Lower leg skin (tissue), 4 donors: Measurements from ENCODE around the gene LCA5L. TPM values are rescaled to one million over a fixed set of nuclear protein-coding genes. Genes with fewer than 3 reads are reported as not detected.

ENCODE experiments used
- DNase-seq, 2 donors: peaks; one replicate each; pipeline ENCODE4 v3.0.0-alpha.2; 2019; ENCODE audit warnings: low spot score in 2 of 2
- H3K4me3 ChIP-seq: fragments of 200-600 bp; sonication (generic); 2 replicates; pipeline ENCODE4 v1.5.1; 2017; ENCODE audit warnings: mild to moderate bottlenecking, low read depth; ENCODE audit not compliant: poor library complexity, severe bottlenecking
- CTCF ChIP-seq, 3 donors: fragments of 450-650 bp; IDR thresholded peaks; one replicate each; pipeline ENCODE4 v1.5.1; 2016; ENCODE audit warnings: antibody characterized with exemption in 3 of 3, mild to moderate bottlenecking in 3 of 3, moderate library complexity in 2 of 3
- POLR2A ChIP-seq, 2 donors: fragments of 450-650 bp; IDR thresholded peaks; one replicate each; pipeline ENCODE4 v1.6.1; 2016 to 2017; ENCODE audit warnings: antibody characterized with exemption in 2 of 2, mild to moderate bottlenecking in 1 of 2, moderate library complexity in 1 of 2
- WGBS, 2 donors: methylation state at CpG; one replicate each; pipeline ENCODE4 v1.1.5; 2018; 5-methylcytosine and 5-hydroxymethylcytosine counted together
- intact Hi-C: fragments of 100-400 bp; cut with DNase I; formaldehyde crosslinking; loops from one replicate; pipeline ENCODE4 v1.15.0; 2023; ENCODE audit warnings: low total_unique reads
- total RNA-seq, 4 donors: library from RNA; depleted of rRNA; stranded (reverse); fragments of >200 nt; gene quantifications; one replicate each; pipeline ENCODE4 v1.1.0, GENCODE V29; 2016

The LCA5L gene
- total RNA-seq, 4 donors from 2014 or later, result 0.30 to 0.81 (median 0.79) TPM; not detected in 1

DNA sequence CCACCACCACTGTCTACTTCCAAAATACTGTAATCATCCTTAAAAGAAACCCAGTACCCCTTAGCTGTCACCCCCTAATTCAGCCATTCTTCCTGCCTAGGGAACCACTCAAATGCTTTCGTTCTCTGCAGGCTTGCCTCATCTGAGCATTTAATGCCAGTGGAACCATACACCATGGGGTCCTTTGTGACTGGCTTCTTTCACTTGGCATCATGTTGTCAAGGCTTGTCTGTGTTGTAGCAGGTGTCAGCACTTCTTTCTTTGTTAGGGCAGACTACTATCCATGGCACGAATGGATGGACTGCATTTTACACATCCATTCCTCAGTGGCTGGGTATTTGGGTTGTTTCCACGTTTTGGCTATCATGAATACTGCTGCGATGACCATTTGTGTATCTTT is 34.7 kb upstream of the LCA5L start:
- TF ChIP-seq CTCF (IDR thresholded peaks at IDR 0.05), result no peak
- TF ChIP-seq POLR2A (IDR thresholded peaks at IDR 0.05), result no peak
- DNase-seq, result no peak
- H3K4me3 ChIP-seq, result no peak overlapping the region
- intact Hi-C loops, result no loop called here
- WGBS, 2 donors, result 93 to 94% methylated on average over 4 of the region's 4 CpGs

DNA sequence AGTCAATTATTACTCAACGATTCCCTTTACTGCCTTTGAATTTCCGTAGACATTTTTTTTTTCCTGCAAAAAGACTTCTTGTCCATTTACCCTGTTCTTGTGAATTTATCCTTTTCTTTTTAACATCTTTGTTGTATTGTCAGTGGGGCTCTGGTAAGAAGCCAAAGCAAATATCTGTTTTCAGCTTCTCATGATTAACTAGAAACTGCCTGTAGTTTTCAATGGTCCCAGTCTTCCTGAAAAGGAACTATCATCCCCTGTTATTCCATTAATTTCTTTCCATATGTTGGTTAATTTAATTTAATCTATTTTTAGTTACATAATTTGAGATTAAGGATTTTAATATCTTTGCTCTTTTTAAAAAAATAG is 34.2 kb upstream of the LCA5L start:
- DNase-seq, result no peak
- 38 to 60% methylated on average over 2 of the region's 2 CpGs for WGBS, 2 donors
- intact Hi-C loops, result no loop called here
- TF ChIP-seq CTCF (IDR thresholded peaks at IDR 0.05) (no peak), POLR2A (IDR thresholded peaks at IDR 0.05) (no peak)
- H3K4me3 ChIP-seq, result no peak overlapping the region

- WGBS, 2 donors, result 89 to 93% methylated on average over 4 of the region's 4 CpGs
- intact Hi-C loops, result no loop called here
- DNase-seq, result no peak
- TF ChIP-seq CTCF (IDR thresholded peaks at IDR 0.05), result no peak
- TF ChIP-seq POLR2A (IDR thresholded peaks at IDR 0.05), result no peak
- H3K4me3 ChIP-seq, result no peak overlapping the region
These were observed 33.7 kb upstream of the LCA5L start for GRCh38 chr21:39479164-39479813.

GRCh38 chr21:39474611-39475010 is 29.0 kb upstream of the LCA5L start:
- TF ChIP-seq POLR2A (IDR thresholded peaks at IDR 0.05) (no peak), CTCF (IDR thresholded peaks at IDR 0.05) (no peak)
- intact Hi-C loops, result no loop called here
- 81 to 88% methylated on average over 2 of the region's 2 CpGs for WGBS, 2 donors
- no peak for DNase-seq
- no peak overlapping the region for H3K4me3 ChIP-seq

- TF ChIP-seq CTCF (IDR thresholded peaks at IDR 0.05) (no peak), POLR2A (IDR thresholded peaks at IDR 0.05) (no peak)
- no peak for DNase-seq
- WGBS, 2 donors, result 88% methylated on average over 4 of the region's 4 CpGs
These were observed 27.2 kb upstream of the LCA5L start for GRCh38 chr21:39472786-39473185.

GRCh38 chr21:39471598-39471997 is 26.0 kb upstream of the LCA5L start:
- intact Hi-C loops, result no loop called here
- 94 to 95% methylated on average over 3 of the region's 3 CpGs for WGBS, 2 donors

More at GRCh38 chr21:39472786-39473185, 27.2 kb upstream of the LCA5L start:
- intact Hi-C loops, result no loop called here
- H3K4me3 ChIP-seq, result no peak overlapping the region

More at GRCh38 chr21:39471598-39471997, 26.0 kb upstream of the LCA5L start:
- no peak for DNase-seq
- no peak overlapping the region for H3K4me3 ChIP-seq
- TF ChIP-seq POLR2A (IDR thresholded peaks at IDR 0.05) (no peak), CTCF (IDR thresholded peaks at IDR 0.05) (no peak)
